K562 (cell line): ENCODE results near the gene DCAF12. TPM values are rescaled to one million over a fixed set of nuclear protein-coding genes. Genes with fewer than 3 reads are reported as not detected.

Experiments
- ZNF282 ChIP-seq: sonication (generic); formaldehyde crosslinking; IDR thresholded peaks from 2 replicates; pipeline ENCODE4 v1.8.1; 2023; ENCODE audit warnings: missing genetic modification reagents
- ZNF444 ChIP-seq: fragments of 250-450 bp; sonication (Bioruptor Pico); IDR thresholded peaks from 2 replicates; pipeline ENCODE4 v1.4.0; 2020; ENCODE audit warnings: mild to moderate bottlenecking, moderate library complexity
- polyA plus RNA-seq, 8 experiments: library from polyadenylated mRNA; depleted of rRNA in 4 of 8; stranded (reverse) in 5 of 8; unstranded in 3 of 8; fragments of >200 nt; fragmentation: Nextera tagmentation in 2 of 8; fragmentation: Illumina TruSeq in 1 of 8; extraction: Ambion mirVana in 2 of 8; extraction: Trizol in 1 of 8; gene quantifications; 2 replicates each; pipeline versions ENCODE4 v1.2.1 to v1.2.3, GENCODE V29; 2011 to 2014; ENCODE audit warnings: inconsistent platforms in 1 of 8, missing spikeins in 1 of 8
- total RNA-seq, 7 experiments: library from RNA; depleted of rRNA in 6 of 7; stranded (reverse); fragments of >200 nt in 6 of 7; fragmentation: Illumina TruSeq in 2 of 7; extraction: Trizol in 2 of 7; gene quantifications; 2 replicates each; pipeline versions ENCODE4 v1.2.1 to v1.2.3, GENCODE V29; 2011 to 2021; ENCODE audit warnings: low replicate concordance in 1 of 7
- TF ChIP-seq, protein P1 (sequence below): fragments of 450-650 bp; conservative IDR thresholded peaks from 2 replicates; pipeline ENCODE4 v1.6.1; 2016; ENCODE audit warnings: missing genetic modification characterization, low read depth, mild to moderate bottlenecking, missing compliant biosample characterization, moderate library complexity
- TF ChIP-seq, protein P2 (sequence below): fragments of 450-650 bp; IDR thresholded peaks from 2 replicates; pipeline ENCODE4 v1.6.1; 2014; ENCODE audit warnings: low read depth, mild to moderate bottlenecking, moderate library complexity, borderline replicate concordance
- TF ChIP-seq, protein P3 (sequence below): fragments of 450-650 bp; IDR thresholded peaks from 2 replicates; pipeline ENCODE4 v1.7.1; 2018; ENCODE audit warnings: mild to moderate bottlenecking, low read depth; ENCODE audit not compliant: partially characterized antibody

DCAF12 gene
- total and polyA plus RNA-seq, 9 of the 15 experiments (the other 6 are each of a cell fraction or from before 2014, with no cell fraction given) = 10.9 to 59.6 (median 30.8) TPM

DNA sequence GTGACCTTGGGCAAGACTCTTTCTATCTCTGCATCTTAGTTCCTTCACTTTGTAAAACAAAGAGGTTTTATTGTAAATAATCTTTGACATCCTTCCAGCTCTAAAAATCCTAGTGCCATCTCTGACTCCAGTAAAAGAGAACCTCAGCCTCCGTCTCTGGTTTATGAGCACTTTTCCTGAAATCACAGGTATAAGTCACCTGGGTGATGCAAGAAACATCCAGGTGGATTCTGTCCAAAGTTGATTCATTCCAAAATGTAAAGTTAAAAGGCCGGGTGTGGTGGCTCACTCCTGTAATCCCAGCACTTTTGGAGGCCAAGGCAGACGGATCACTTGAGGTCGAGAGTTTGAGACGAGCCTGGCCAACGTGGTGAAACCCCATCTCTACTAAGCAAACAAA lies 56.7 kb downstream of the DCAF12 start (continued):
- TF ChIP-seq, protein P1, sequence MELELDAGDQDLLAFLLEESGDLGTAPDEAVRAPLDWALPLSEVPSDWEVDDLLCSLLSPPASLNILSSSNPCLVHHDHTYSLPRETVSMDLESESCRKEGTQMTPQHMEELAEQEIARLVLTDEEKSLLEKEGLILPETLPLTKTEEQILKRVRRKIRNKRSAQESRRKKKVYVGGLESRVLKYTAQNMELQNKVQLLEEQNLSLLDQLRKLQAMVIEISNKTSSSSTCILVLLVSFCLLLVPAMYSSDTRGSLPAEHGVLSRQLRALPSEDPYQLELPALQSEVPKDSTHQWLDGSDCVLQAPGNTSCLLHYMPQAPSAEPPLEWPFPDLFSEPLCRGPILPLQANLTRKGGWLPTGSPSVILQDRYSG (tag) = no peak
- TF ChIP-seq, protein P2, sequence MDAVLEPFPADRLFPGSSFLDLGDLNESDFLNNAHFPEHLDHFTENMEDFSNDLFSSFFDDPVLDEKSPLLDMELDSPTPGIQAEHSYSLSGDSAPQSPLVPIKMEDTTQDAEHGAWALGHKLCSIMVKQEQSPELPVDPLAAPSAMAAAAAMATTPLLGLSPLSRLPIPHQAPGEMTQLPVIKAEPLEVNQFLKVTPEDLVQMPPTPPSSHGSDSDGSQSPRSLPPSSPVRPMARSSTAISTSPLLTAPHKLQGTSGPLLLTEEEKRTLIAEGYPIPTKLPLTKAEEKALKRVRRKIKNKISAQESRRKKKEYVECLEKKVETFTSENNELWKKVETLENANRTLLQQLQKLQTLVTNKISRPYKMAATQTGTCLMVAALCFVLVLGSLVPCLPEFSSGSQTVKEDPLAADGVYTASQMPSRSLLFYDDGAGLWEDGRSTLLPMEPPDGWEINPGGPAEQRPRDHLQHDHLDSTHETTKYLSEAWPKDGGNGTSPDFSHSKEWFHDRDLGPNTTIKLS = no peak
- TF ChIP-seq, protein P3, sequence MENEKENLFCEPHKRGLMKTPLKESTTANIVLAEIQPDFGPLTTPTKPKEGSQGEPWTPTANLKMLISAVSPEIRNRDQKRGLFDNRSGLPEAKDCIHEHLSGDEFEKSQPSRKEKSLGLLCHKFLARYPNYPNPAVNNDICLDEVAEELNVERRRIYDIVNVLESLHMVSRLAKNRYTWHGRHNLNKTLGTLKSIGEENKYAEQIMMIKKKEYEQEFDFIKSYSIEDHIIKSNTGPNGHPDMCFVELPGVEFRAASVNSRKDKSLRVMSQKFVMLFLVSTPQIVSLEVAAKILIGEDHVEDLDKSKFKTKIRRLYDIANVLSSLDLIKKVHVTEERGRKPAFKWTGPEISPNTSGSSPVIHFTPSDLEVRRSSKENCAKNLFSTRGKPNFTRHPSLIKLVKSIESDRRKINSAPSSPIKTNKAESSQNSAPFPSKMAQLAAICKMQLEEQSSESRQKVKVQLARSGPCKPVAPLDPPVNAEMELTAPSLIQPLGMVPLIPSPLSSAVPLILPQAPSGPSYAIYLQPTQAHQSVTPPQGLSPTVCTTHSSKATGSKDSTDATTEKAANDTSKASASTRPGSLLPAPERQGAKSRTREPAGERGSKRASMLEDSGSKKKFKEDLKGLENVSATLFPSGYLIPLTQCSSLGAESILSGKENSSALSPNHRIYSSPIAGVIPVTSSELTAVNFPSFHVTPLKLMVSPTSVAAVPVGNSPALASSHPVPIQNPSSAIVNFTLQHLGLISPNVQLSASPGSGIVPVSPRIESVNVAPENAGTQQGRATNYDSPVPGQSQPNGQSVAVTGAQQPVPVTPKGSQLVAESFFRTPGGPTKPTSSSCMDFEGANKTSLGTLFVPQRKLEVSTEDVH = no peak
- TF ChIP-seq ZNF282 (CRISPR knock-in tag) (no peak), ZNF444 (CRISPR knock-in tag) (no peak)
